ENCODE data around the gene SEMA4D. TPM values are rescaled to one million over a fixed set of nuclear protein-coding genes. Genes with fewer than 3 reads are reported as not detected.

The SEMA4D gene
- total and polyA plus RNA-seq, 9 of the 15 experiments (the other 6 are each of a cell fraction or from before 2014, with no cell fraction given) = 0.38 to 5.1 (median 1.8) TPM

DNA sequence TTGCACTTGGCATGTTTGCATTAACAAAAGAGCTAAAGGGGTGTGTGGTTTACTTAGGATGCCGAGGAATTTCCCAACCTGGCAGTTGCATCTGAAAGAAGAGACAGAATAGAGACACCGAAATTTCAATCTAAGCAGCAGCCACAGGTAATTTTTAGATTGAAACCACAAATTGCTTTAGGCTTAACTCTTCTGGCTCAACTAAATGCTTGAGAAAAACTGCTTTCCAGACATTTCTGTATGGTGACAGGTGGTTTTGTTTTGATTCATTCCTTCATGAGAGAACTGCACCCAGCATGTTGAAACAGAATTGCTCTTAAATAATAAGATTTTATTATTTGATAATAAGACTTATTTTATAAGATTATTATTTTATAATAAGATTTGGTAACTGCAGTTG, 158.1 kb downstream of the SEMA4D start:
- Histone ChIP-seq H4K20me1 (replicated peaks; ENCODE audit: control insufficient read depth, insufficient read depth, low read length) (no peaks in the 10 kb centered on the region), H3K36me3 (ENCODE audit: control insufficient read depth, insufficient read depth, low read length) (peaks cover 73% of the 10 kb centered on the region), H2AFZ (ENCODE audit: low read depth, low read length) (no peak overlapping the region), H3K9me1 (ENCODE audit: control insufficient read depth, insufficient read depth, low read length) (no peaks in the 10 kb centered on the region), H3K9me3 (replicated peaks; ENCODE audit: control insufficient read depth, insufficient read depth, low read depth, low read length) (no peaks in the 10 kb centered on the region), H3K9ac (ENCODE audit: insufficient read depth in 1 of 2, low read depth in 2 of 2, low read length in 2 of 2) (no peak overlapping the region), H3K4me1 (replicated peaks in 1 of 2; ENCODE audit: control insufficient read depth in 2 of 2, insufficient read depth in 2 of 2, low read length in 2 of 2) (peaks cover 0 to 2% of the 10 kb centered on the region in 2 experiments; a peak in 2 of 5 replicates), H3K79me2 (ENCODE audit: control insufficient read depth, insufficient read depth, low read length) (no peaks in the 10 kb centered on the region), H3K27me3 (ENCODE audit: control insufficient read depth in 2 of 2, insufficient read depth in 2 of 2, low read length in 2 of 2) (no peaks in the 10 kb centered on the region), H3K4me3 (no peak overlapping the region), H3K27ac (ENCODE audit: extremely low read depth, low read depth, low read length) (no peak overlapping the region), H3K4me2 (ENCODE audit: insufficient read depth, low read length) (no peak overlapping the region)
- no peak for ATAC-seq
- 95% methylated on average over 2 of the region's 2 CpGs for WGBS (ENCODE audit: insufficient coverage, low coverage, missing lambda C conversion rate)
- no peak for DNase-seq (ENCODE audit: extremely low read depth in 1 of 4, low spot score in 3 of 4)
- TF ChIP-seq, protein P1, sequence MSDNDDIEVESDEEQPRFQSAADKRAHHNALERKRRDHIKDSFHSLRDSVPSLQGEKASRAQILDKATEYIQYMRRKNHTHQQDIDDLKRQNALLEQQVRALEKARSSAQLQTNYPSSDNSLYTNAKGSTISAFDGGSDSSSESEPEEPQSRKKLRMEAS (CRISPR knock-in tag; IDR thresholded peaks at IDR 0.05) = no peak
- TF ChIP-seq RCOR1 (IDR thresholded peaks at IDR 0.05; ENCODE audit: borderline replicate concordance in 1 of 2, low read depth in 2 of 2, low read length in 2 of 2) (no peak), ZNF239 (CRISPR knock-in tag; IDR thresholded peaks at IDR 0.05) (no peak), ZNF282 (CRISPR knock-in tag; IDR thresholded peaks at IDR 0.05) (no peak), PATZ1 (CRISPR knock-in tag; IDR thresholded peaks at IDR 0.05; ENCODE audit: borderline replicate concordance) (no peak), RB1 (IDR thresholded peaks at IDR 0.05; ENCODE audit: low read depth) (no peak), ZNF23 (CRISPR knock-in tag; IDR thresholded peaks at IDR 0.05) (no peak)
- TF ChIP-seq, protein P2, sequence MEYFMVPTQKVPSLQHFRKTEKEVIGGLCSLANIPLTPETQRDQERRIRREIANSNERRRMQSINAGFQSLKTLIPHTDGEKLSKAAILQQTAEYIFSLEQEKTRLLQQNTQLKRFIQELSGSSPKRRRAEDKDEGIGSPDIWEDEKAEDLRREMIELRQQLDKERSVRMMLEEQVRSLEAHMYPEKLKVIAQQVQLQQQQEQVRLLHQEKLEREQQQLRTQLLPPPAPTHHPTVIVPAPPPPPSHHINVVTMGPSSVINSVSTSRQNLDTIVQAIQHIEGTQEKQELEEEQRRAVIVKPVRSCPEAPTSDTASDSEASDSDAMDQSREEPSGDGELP (CRISPR knock-in tag; IDR thresholded peaks at IDR 0.05; ENCODE audit: borderline replicate concordance) = no peak
- FAIRE-seq = no peak
- ChIA-PET CTCF (ENCODE audit: low intra/inter-chr PET ratio) (no interaction called here), POLR2A (no interaction called here)
- in situ Hi-C loops (cut with MboI) (no loop called here), intact Hi-C loops (cut with micrococcal nuclease) (no loop called here)
- BruUV-seq (replicated peaks) = no TSS peak

All from K562 (cell line).